ENCODE results near the gene FBN1.

DNA sequence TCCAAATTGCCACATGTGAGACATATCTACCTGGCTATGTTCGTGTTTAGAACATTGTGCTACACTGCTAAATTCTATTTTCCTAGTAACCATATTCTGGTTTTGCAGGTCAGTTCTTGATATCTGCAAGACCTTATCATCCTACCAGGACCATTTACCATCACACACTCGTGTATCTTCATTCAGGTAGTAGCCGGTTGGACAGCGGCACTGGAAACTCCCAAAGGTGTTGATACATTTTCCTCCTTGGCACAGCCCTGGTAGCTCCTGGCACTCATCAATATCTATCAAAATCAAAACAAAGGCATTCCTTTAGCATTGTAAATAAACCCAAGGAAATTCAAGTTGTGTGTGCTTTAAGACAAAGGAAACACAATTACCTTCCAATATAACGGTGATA lies 180.1 kb downstream of the FBN1 start:
- TF ChIP-seq POLR2AphosphoS5 (IDR thresholded peaks at IDR 0.05): no peak
- TF ChIP-seq, protein P1, sequence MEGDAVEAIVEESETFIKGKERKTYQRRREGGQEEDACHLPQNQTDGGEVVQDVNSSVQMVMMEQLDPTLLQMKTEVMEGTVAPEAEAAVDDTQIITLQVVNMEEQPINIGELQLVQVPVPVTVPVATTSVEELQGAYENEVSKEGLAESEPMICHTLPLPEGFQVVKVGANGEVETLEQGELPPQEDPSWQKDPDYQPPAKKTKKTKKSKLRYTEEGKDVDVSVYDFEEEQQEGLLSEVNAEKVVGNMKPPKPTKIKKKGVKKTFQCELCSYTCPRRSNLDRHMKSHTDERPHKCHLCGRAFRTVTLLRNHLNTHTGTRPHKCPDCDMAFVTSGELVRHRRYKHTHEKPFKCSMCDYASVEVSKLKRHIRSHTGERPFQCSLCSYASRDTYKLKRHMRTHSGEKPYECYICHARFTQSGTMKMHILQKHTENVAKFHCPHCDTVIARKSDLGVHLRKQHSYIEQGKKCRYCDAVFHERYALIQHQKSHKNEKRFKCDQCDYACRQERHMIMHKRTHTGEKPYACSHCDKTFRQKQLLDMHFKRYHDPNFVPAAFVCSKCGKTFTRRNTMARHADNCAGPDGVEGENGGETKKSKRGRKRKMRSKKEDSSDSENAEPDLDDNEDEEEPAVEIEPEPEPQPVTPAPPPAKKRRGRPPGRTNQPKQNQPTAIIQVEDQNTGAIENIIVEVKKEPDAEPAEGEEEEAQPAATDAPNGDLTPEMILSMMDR (IDR thresholded peaks at IDR 0.05): no peak
- TF ChIP-seq EP300 (IDR thresholded peaks at IDR 0.05): no peak
- TF ChIP-seq POLR2A (IDR thresholded peaks at IDR 0.05): no peak

All from upper lobe of left lung (tissue), 4 donors.